HG02840 (cell line): ENCODE measurements around the gene SLC22A2.
"Not testable (repeated sequence)": the region's sequence is repeated elsewhere in the genome, so short reads cannot be mapped to it uniquely, and the experiment has no call there.

Experiments used
- ATAC-seq: cut with Tn5 transposase; IDR thresholded peaks from one replicate; pipeline ENCODE4 v1.9.1; 2021; ENCODE audit warnings: mild to moderate bottlenecking, moderate library complexity, moderate number of reproducible peaks; ENCODE audit not compliant: unreplicated experiment, low FRiP score

SLC22A2 gene

DNA sequence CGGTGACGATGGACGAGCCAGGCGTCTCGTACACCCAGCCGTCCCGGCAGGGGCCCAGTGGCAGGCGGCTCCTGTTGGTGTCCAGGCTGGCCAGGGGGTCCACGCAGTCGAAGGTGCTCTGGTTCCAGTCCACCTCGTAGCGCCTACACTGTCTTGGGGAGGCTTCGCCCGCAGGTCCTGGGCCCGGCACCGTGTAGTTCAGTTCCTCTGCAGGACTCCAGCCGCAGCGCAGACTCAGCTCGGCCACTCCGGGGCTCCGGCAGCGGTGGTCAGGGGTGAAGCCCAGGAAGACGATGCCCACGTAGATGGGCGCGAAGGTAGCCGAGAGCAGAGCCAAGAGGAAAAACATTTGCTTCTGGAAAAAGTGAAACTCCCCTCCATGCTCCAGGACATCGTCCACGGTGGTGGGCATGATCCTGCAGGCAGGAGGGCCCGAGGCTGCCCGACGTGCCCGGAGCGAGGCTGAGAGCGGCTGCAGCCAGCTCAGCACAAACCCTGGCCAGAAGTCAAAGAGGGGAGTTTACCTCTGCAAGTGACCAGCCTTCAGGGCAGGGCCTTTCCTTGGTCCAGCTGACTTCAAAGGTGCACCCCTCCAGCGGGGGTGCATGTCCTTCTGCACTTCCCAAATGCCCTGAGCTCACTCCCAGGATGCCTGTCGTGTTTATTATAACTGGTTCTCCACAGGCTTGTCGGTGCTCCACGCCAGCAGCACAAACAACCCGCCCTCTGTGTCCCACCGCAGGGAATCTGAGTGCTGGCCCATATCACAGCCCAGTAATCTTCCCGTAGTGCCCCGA is at the start of gene SLC22A2:
SLC22A2 (minus strand) TSS at position 476 of the 797 bp plus-strand sequence; CDS start at position 412, 64 bp downstream.
- ATAC-seq, result no peak

DNA sequence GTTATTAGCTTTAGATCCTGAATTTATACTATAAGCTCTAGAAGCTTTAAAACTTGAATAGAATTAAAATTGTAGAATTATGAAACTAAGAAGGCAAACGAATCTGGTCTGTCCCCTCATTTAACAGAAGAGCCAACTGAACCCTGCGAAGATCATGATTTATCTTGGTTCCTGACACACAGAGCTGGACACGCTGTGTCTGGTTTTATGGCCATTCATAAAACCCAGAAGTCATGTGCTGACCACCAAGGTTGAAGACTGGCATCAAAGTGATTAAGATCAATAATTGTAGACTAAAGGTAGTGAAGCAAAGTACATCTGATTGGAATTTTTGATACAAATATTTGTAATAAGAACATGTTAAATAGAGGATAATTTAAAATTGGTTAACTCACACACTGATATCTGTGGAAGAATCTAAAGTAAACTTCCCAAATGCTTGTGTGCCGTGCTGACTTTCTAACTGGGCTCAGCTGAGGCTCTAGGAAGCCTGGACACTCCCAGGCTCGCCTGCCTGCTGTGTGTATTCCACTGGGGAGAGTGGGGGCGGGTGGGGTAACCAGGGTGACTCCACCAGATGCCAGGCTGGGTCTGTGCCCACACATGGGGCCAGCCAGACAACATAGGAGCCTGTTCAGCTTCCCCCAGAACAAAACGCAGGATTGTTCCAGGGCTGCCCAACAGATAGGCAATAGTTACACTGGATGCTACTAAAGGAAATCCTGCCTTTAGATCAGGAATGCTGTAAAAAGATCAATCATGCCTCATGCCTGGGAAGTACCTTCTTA is 47.5 kb upstream of the SLC22A2 start:
- no peak for ATAC-seq

DNA sequence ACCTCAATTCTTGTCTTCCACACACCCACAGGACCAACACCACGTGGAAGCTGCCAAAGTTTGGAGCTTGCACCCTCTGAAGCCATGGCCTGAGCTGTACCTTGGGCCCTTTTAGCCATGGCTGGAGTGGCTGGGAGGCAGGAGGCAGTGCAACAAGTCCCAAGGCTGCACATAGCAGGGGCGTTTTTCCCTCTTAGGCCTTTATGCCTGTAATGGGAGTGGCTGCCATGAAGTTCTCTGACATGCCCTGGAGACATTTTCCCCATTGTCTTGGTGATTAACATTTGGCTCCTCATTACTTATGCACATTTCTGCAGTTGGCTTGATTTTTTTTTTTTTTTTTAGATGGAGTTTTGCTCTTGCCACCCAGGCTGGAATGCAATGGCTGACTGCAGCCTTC is 45.2 kb upstream of the SLC22A2 start:
- ATAC-seq, result no peak

DNA sequence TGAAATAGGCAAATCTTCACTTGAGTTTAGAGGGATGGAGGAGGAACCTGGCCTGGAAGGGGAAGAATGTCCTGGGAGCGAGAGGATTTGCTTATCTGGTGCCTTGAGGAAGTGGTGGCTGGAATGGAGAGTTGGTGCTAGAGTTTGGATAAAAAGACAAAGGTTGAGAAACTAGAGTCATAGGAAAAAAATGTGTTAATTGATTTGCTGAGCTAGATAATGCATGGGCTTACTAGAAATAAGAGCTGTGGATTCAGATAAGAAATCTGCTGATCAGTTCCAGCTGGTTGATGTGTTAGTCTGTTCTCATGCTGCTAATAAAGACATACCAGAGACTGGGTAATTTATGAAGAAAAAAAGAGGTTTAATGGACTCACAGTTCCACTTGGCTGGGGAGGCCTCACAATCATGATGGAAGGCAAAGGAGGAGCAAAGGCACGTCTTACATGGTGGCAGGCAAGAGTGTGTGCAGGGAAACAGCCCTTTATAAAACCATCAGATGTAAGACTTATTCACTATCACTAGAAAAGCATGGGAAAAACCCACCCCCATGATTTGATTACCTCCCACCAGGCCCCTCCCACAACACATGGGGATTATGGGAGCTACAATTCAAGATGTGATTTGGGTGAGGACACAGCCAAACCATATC is 43.9 kb upstream of the SLC22A2 start:
- not testable (repeated sequence) for ATAC-seq

DNA sequence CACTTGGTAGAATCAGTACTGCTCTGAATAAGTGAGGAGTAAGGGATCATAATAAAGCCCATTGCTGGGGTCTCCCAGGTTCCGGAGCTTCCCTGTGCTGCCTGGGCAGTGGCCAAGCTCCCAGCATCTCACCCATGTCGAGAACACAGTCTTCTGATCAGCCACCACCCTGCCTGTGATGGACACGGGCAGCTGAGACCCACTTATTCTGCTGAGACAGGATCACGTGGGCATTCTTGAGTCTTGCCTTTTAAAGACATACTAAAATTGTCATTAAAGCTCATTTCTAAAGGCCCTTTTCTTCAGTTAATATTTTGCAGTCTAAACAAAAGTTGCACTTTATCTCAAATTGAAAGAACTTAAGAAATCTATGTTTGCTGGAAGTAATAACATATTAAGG is 42.7 kb upstream of the SLC22A2 start:
- ATAC-seq, result no peak

DNA sequence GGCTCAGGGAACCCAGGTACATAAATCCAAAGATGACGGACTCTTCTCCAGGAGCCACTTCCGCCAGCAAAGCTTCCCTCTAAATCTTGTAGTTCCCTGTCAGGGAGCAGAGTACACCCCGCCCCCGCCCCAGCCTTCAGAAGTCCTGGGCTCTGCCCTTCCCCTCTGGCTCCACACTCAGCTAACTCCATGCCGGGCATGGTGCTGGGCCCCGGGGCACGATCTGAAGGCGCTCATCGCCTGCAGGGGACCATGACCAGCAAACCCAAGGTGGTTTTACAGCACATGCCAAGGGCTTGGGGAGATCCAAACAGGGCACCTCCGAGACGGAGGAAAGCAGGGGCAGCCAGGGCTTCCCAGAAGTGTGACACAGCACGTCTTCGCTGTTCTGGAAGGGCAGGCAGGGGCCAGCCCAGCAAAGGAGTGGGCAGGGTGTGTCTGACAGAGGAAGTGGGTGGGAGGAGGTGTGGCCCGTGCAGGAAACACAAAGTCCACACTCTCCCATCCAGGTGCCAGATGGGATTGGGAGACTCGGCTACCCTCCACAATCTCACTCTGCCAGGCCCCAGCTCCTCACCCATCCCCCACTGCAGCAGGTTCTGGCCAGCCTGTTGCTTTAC is 41.6 kb upstream of the SLC22A2 start:
- ATAC-seq, result no peak

DNA sequence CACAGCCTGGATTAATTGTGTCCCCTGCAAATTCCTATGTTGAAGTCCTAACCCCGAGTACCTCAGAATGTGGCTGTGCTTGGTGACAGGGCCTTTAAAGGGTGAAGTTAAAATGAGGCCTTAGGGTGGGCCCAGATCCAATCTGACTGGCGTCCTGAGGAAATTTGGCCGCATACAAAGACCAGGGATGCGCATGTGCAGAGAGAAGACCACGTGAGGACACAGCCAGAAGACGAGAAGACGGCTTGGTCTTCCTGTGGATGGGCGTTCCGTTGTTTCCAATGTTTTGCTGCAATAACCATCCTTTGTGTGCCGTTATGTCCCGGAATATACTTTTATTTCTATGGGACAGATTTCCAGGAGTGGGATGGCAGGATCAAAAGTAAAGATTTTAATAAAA is 40.9 kb upstream of the SLC22A2 start:
- no peak for ATAC-seq

DNA sequence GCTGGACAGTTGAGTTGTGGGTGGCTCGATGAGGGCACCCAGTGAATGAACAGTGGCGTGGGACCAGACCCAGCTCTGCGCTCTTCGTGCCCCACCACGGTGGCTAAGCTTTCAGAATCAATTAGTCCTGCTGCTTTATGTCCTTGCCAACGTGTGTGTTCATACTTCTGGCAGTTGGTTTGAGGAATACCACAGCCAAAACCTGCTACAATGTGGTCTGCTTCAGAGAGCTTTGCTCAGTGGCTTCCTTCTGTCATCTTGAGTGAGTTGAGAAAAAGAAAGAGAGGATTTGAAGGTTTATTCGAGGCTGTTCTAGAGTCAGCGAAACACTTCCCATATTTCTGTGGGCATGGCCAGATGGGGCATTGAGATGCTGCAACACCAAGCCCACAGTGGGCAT is 39.5 kb upstream of the SLC22A2 start:
- no peak for ATAC-seq

DNA sequence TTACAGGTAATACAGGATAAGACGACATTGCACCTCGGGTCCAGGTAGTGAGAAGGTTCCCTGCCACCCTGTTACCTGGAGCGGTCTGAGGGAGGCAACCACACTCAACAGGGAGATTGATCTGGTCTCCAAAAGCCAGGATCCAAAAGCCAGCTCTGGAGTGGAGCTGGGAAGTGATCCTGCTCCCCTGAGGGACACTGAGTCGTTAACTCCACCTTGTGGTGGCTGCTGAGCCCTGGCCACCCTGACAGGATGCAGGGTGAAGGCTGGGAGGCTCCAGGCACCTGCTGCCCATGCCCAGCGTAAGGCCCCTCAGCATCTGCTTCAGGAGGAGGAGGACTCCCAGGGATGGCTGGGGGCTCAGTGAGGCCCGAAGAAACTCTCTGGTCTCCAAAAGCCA is 38.7 kb upstream of the SLC22A2 start:
- ATAC-seq, result no peak

DNA sequence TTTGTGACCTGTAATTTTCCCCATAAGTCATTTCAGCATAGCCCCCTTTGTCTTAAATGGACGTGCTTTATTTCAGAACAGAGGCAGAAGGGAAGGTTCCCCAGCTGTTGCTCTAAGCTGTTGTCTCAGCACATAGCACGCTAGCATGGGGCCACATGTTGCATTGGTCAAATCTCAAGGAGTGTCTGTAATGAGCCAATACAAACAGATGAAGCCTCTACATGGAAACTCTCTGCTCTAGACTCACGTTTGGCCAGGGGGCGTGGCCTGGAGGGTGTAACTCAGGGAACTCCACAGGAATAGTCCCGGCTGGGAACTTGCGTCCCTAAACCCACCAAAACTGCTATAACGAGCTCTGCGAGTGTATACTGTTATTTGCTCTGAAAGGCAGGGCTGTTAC is 35.2 kb upstream of the SLC22A2 start:
- no peak for ATAC-seq

DNA sequence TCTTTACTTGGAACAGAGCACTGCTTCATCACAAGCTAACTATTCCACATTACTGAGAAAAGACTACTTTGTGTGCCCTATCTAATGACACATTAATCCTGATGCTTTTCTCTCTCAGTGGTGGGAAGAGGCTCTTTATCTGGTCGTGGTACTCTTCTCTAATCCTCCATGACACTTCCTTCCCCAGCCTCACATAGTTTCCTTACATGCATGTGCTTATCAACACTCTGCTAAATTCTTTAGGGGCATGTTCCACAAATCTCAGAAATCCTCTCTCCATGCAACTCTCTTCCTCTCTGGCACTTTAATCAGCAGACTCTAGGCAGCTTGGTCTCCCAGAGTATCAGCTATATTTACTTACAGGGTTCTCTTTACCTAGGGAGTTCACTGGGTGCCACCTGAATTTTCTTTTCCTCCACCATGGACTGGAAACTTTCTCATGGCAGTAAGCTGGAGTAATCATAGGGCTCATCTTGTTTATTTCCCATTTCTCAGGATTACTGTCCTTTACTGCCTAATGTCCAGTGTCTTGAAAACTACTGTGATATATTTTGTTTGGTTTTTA is 27.0 kb upstream of the SLC22A2 start:
- ATAC-seq, result no peak

DNA sequence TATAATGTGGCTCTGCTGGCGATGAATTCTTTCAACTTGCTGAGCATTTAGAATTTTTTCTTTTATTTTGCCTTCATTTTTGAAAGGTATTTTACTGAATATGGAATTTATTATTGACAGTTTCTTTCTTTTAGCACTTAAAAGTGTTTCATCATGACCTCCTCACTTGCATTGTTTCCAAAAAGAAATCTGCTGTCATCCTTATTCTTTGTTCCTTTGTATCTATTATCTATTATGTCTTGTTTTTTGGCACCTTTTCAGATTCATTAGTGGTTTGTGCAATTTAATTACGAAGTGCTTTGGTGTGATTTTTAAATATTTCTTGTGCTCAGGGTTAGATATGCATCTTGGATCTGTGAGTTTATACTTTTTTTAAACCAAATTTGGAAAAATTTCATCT is 26.0 kb upstream of the SLC22A2 start:
- no peak for ATAC-seq

DNA sequence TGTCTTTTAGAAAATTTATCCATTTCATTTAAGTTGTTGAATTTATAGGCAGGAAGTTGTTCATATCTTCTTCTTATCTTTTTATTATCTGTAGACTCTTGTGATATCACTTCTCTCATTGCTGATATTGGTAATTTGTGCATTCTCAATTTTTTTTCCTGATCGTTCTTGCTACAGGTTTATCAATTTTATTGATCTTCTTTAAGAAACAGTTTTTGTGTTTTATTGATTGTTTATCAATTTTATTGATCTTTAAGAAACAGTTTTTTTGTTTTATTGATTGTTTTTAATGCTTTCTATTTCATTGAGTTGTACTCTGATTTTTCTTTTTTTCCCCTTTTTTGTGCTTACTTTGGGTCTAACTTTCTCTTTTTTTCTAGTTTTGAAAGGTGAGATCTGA is 23.8 kb upstream of the SLC22A2 start:
- ATAC-seq, result no peak

DNA sequence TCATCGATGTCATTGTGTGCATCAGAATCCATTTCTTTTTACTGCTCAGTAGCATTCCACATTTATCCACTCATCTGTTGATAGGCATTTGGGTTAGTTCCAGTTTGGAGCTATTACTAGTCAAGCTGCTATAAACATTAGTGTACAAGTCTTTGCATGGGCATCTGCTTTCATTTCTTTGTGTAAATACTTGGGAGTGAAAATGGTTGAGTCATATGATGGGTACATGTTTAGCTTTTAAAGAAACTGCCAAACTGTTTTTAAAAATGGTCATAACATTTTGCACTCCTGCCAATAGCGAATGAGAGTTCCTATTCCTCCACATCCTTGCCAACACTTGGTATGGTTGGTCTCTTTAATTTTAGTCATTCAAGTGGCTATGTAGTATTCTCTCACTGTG is 21.2 kb upstream of the SLC22A2 start:
- no peak for ATAC-seq

DNA sequence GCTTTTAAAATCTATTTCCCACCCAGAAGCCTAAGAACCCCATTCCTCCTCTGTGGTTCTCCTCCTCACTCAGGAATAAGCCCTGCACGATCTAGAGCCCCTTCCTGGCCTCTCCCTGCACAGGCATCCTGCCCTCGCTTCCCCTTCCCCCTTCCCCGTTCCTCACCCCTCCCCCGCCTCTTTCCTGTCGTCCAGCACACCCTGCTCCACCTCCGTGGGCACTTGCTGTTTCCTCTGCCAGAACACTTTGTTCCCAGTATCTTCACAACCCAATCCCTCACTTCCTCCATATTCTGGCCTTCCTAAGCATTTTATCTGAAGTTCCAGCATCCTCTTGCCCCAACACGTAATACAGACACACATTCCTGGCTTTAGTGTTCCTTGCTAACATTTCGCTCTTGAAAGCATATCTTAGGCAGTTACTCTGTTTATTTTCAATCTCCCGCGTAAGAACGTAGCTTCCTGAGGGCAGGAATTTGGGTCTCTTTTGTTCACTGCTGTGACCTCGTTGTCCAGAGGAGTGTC is 20.2 kb upstream of the SLC22A2 start:
- no peak for ATAC-seq

DNA sequence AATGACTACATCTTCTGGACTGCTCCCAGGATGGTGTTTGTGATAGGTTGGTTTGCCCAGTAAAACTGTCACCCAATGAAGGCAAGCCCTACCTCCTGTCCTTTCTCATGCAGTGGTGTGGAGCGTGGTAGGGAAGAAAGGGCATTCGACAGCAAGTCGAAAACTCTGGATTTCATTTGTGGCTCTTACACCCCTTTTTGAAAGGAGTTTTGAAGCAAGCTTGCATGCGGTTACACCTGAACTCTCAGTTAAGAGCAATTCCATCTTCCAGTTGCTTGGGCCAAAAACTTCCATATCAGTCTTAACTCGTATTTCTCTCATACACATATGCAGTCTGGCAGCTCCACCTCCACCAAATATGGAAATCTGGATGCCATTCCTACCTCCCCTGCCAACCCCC is 19.7 kb upstream of the SLC22A2 start:
- no peak for ATAC-seq

DNA sequence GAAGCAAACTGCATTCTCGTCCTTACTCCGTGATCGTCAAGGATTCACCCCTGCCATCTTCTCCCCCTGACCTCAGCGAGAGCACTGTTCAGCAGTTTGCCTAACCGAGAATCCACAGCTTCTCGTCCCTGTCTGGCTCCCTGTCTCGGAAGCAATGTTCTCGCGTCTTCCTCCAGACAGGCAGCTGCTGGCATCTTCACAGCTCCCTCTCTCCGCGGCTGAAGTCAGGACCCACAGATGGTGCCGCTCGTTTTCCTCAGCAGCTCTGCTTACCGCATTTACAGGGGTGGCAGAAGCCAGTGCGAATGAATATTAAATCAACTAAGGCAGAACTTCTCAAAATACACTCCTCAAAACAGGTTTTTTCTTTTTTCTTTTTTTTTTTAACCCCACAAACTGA is 18.9 kb upstream of the SLC22A2 start:
- no peak for ATAC-seq

DNA sequence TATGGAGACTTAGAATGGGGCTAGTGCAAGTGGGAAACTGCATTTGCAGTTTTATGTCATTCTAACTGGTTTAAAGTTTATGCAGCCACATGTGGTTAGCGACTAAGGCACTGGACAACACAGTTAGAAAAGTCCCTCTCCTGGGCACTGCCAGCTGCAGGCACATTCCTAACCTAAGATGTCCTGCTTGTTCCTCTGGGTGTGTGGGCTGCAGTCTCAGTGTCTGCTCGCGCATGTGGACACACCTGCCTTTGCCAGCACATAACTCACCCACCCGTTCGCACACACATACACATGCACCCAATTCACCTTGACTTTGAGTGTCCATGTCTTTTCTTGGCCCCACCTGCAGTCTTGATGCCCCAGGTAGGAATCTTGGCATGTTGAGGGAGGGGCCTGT is 18.5 kb upstream of the SLC22A2 start:
- no peak for ATAC-seq

DNA sequence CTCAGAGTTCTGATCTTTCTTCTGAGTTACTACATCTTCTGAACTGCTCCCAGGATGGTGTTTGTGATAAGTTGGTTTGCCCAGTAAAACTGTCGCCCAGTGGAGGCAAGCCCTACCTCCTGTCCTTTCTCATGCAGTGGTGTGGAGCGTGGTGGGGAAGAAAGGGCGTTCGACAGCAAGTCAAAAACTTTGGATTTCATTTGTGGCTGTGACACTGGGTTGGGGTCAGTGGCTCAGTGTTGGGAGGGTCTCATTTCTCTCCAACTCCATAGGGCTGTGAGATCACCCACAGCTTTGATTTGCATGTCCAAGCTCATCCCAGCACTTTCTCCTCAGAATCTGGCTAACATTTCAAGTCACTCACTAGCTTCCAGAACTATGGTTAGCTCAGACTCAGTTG is 17.5 kb upstream of the SLC22A2 start:
- ATAC-seq, result no peak

DNA sequence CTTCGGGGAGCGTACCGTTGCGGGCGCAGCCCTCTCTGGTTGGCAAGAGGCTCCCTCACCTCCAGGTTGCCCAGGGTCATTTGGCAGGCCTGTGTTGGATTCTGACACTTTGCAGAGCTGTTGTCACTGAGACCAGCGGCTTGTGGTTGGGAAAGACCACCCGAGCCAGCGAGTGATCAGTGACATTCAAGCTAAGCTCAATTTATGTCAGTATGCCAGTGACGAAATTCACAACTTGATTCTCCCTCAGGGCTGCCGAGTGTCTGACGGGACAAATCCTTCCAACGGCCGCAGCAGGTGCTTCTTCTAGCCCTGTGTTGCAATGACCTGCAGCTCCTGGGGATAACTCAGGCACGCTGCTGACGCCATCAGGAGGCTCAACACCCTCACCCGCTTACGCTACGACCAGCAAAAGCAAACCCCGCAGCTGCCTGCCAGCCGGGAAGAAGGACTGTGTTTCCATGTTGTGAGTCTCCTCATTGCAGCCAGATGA is 16.9 kb upstream of the SLC22A2 start:
- no peak for ATAC-seq
